Stomach (tissue), 4 donors: ENCODE results near the gene ZC3H7B.

ENCODE experiments used
- CTCF ChIP-seq, 7 experiments: fragments of 450-650 bp in 4 of 7; fragments of 200-600 bp in 3 of 7; sonication (generic) in 3 of 7; IDR thresholded peaks; one replicate each; pipeline ENCODE4 v1.5.1; 2016 to 2019; ENCODE audit warnings: antibody characterized with exemption in 7 of 7, control low read depth in 2 of 7, mild to moderate bottlenecking in 1 of 7
- POLR2AphosphoS5 ChIP-seq, 3 donors: sonication (generic); formaldehyde crosslinking; IDR thresholded peaks; one replicate each; pipeline ENCODE4 v1.6.1; 2016; ENCODE audit warnings: antibody characterized with exemption in 3 of 3

- no peak for TF ChIP-seq CTCF (IDR thresholded peaks at IDR 0.05)
- no peak for TF ChIP-seq POLR2AphosphoS5 (IDR thresholded peaks at IDR 0.05)
These were observed 4.3 kb downstream of the ZC3H7B start for GRCh38 chr22:41305646-41306045.
